Panc1 (cell line): Measurements from ENCODE around the gene ZFAND6.
A peak's percentile ranks its signal among the peaks of the same experiment; 100 is the strongest.

Experiments used
- CTCF ChIP-seq: fragments of 450-650 bp; IDR thresholded peaks from 2 replicates; pipeline ENCODE4 v1.5.1; 2017; ENCODE audit warnings: mild to moderate bottlenecking
- POLR2AphosphoS5 ChIP-seq: IDR thresholded peaks from 2 replicates; pipeline ENCODE4 v1.6.1; 2012; ENCODE audit warnings: mild to moderate bottlenecking, low read depth, low read length, moderate library complexity
- REST ChIP-seq, 2 experiments: IDR thresholded peaks; 2 replicates each; pipeline ENCODE4 v1.6.1; 2011 to 2012; ENCODE audit warnings: low read depth in 2 of 2, control low read depth in 1 of 2, low read length in 1 of 2, mild to moderate bottlenecking in 1 of 2, moderate library complexity in 1 of 2; ENCODE audit not compliant: insufficient read depth in 1 of 2

GRCh38 chr15:80060356-80061006, 1.0 kb downstream of the ZFAND6 start:
- TF ChIP-seq POLR2AphosphoS5 (no peak), CTCF (peak; percentile 64), REST (IDR thresholded peaks at IDR 0.05; ENCODE audit: insufficient read depth in 1 of 2, low read depth in 2 of 2, low read length in 1 of 2) (no peak)
